ENCODE data around the gene CD52.

DNA sequence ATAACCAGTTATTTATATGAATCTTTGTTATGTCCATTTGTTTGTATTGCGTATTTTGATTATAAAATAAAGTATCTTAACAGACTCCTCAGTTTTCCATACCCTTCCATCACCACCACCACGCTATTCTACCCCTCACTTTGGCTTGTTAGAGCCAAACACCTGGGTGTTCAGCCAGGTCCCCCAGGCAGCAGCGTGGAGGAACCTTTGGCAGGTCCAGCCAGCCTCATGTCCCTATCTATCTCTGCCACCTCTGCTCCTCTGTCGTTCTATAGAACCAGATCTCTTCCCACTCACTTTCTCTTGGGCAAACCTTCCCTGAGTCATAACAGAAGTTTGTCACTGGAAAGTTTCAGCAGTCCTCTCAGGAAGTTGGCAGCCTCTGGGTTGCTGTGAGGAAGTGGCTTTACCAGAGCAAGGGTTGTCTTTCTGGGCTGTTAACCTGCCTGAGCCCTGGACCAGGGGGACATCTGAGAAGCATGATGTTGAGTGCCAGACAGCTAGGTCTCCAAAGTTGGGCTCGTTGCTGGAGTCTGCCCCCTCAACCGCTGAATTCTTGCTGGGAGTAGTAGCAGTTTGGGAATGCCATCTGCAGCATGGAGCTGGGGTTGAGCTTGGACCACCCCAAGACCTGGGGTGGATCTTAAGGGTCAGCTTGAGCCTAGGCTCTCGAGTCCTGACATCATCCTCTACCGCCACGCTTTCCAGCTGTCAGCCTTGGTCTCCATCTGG, 38.9 kb upstream of the CD52 start:
- TF ChIP-seq CEBPB (IDR thresholded peaks at IDR 0.05; ENCODE audit: low read depth, low read length): peak; percentile 73
- TF ChIP-seq CTCF (conservative IDR thresholded peaks at IDR 0.05; ENCODE audit: low read depth, low read length): no peak
- no peak for TF ChIP-seq RAD21 (IDR thresholded peaks at IDR 0.05; ENCODE audit: low read length)
- no peak for TF ChIP-seq POLR2A (IDR thresholded peaks at IDR 0.05; ENCODE audit: low read depth, low read length)
